Cardiac muscle cell (in vitro differentiated cells and primary cell): ENCODE results near the gene AMPD2. TPM values are rescaled to one million over a fixed set of nuclear protein-coding genes. Genes with fewer than 3 reads are reported as not detected.

ENCODE experiments used
- DNase-seq, 2 donors: peaks; one replicate each; pipeline versions ENCODE4 v3.0.0 to v3.0.0-alpha.2; 2010 to 2017; ENCODE audit warnings: low read depth in 1 of 2, low spot score in 1 of 2
- H3K27ac ChIP-seq: fragments of 200-600 bp; sonication (generic); 2 replicates; pipeline ENCODE4 v1.5.1; 2016
- H3K27me3 ChIP-seq: fragments of 200-600 bp; sonication (generic); 2 replicates; pipeline ENCODE4 v1.6.0; 2016; ENCODE audit warnings: control low read depth
- H3K36me3 ChIP-seq: fragments of 200-600 bp; sonication (generic); 2 replicates; pipeline ENCODE4 v1.5.1; 2016; ENCODE audit warnings: control low read depth
- H3K4me1 ChIP-seq: fragments of 200-600 bp; sonication (generic); 2 replicates; pipeline ENCODE4 v1.8.1; 2017; ENCODE audit warnings: low read depth, mild to moderate bottlenecking, mixed run types
- H3K4me3 ChIP-seq: fragments of 200-600 bp; sonication (generic); 2 replicates; pipeline ENCODE4 v1.5.1; 2016; ENCODE audit warnings: mild to moderate bottlenecking
- H3K9me3 ChIP-seq: fragments of 200-600 bp; sonication (generic); 2 replicates; pipeline ENCODE4 v1.5.1; 2017; ENCODE audit warnings: low read depth, mild to moderate bottlenecking, control low read depth
- CTCF ChIP-seq: IDR thresholded peaks from 2 replicates; pipeline ENCODE4 v1.5.1; 2012; ENCODE audit warnings: low read depth, mild to moderate bottlenecking, low read length
- polyA plus RNA-seq: library from polyadenylated mRNA; unstranded; fragments of >200 nt; fragmentation: Nextera tagmentation; extraction: Ambion mirVana; gene quantifications from 2 replicates; pipeline ENCODE4 v1.2.1, GENCODE V29; 2016
- total RNA-seq: library from RNA; depleted of rRNA; stranded (reverse); fragments of >200 nt; gene quantifications from 2 replicates; pipeline ENCODE4 v1.2.3, GENCODE V29; 2016

The AMPD2 gene
- total and polyA plus RNA-seq, 2 experiments from 2014 or later = 47.9 to 116 TPM

- no peaks in the 10 kb centered on the region for H3K9me3 ChIP-seq
- H3K36me3 ChIP-seq = no peaks in the 10 kb centered on the region
- TF ChIP-seq CTCF = no peak
- no peaks in the 10 kb centered on the region for H3K4me1 ChIP-seq
- no peak overlapping the region for H3K27ac ChIP-seq
- no peak for DNase-seq
- H3K4me3 ChIP-seq = no peak overlapping the region
- H3K27me3 ChIP-seq = no peaks in the 10 kb centered on the region
Observed at GRCh38 chr1:109622137-109622892, 2.7 kb downstream of the AMPD2 start.

GRCh38 chr1:109622895-109623294 lies 3.3 kb downstream of the AMPD2 start:
- Histone ChIP-seq H3K27me3 (no peaks in the 10 kb centered on the region), H3K4me1 (no peaks in the 10 kb centered on the region), H3K9me3 (no peaks in the 10 kb centered on the region), H3K4me3 (no peak overlapping the region), H3K36me3 (no peaks in the 10 kb centered on the region), H3K27ac (no peak overlapping the region)
- no peak for TF ChIP-seq CTCF
- no peak for DNase-seq

GRCh38 chr1:109623601-109624161 lies 4.0 kb downstream of the AMPD2 start:
- Histone ChIP-seq H3K9me3 (no peaks in the 10 kb centered on the region), H3K27ac (no peak overlapping the region), H3K36me3 (no peaks in the 10 kb centered on the region), H3K4me1 (no peaks in the 10 kb centered on the region), H3K27me3 (no peaks in the 10 kb centered on the region), H3K4me3 (no peak overlapping the region)
- DNase-seq = no peak
- no peak for TF ChIP-seq CTCF

- peaks cover 2% of the 10 kb centered on the region for H3K36me3 ChIP-seq
- TF ChIP-seq CTCF = no peak
- H3K27ac ChIP-seq = no peak overlapping the region
- no peaks in the 10 kb centered on the region for H3K9me3 ChIP-seq
- H3K4me1 ChIP-seq = no peaks in the 10 kb centered on the region
- DNase-seq = no peak
- no peaks in the 10 kb centered on the region for H3K27me3 ChIP-seq
- no peak overlapping the region for H3K4me3 ChIP-seq
Observed at GRCh38 chr1:109624201-109625010, 4.8 kb downstream of the AMPD2 start.

- peaks cover 6% of the 10 kb centered on the region for H3K36me3 ChIP-seq
- TF ChIP-seq CTCF = no peak
- DNase-seq = no peak
- H3K4me3 ChIP-seq = no peak overlapping the region
- H3K27ac ChIP-seq = no peak overlapping the region
- H3K27me3 ChIP-seq = no peaks in the 10 kb centered on the region
- H3K9me3 ChIP-seq = no peaks in the 10 kb centered on the region
- no peaks in the 10 kb centered on the region for H3K4me1 ChIP-seq
Observed at GRCh38 chr1:109625176-109625575, 5.5 kb downstream of the AMPD2 start.
